Activated CD4-positive, CD25-positive, alpha-beta regulatory T cell treated with anti-CD3 and anti-CD28 coated beads, Interleukin-2, amount 50 U/mL, for 16 hours (primary cell): ENCODE measurements around the gene CYP2A7.
"Not testable (repeated sequence)": the region's sequence is repeated elsewhere in the genome, so short reads cannot be mapped to it uniquely, and the experiment has no call there.

Experiments used
- DNase-seq: peaks from one replicate; pipeline ENCODE4 v3.0.0-alpha.2; 2020; ENCODE audit warnings: low read depth, low spot score

The CYP2A7 gene

GRCh38 chr19:40842997-40843652 lies 38.9 kb downstream of the CYP2A7 start:
- DNase-seq, result not testable (repeated sequence)

- DNase-seq, result not testable (repeated sequence)
Observed at GRCh38 chr19:40842012-40842411, 40.0 kb downstream of the CYP2A7 start.

GRCh38 chr19:40838477-40838876 lies 43.6 kb downstream of the CYP2A7 start:
- not testable (repeated sequence) for DNase-seq

- DNase-seq, result no peak
Observed at GRCh38 chr19:40836754-40837429, 45.1 kb downstream of the CYP2A7 start.

- not testable (repeated sequence) for DNase-seq
Observed at GRCh38 chr19:40833728-40834533, 48.1 kb downstream of the CYP2A7 start.

GRCh38 chr19:40832431-40832790 lies 49.6 kb downstream of the CYP2A7 start:
- not testable (repeated sequence) for DNase-seq

- no peak for DNase-seq
Observed at GRCh38 chr19:40831502-40832430, 50.3 kb downstream of the CYP2A7 start.

- DNase-seq, result not testable (repeated sequence)
Observed at GRCh38 chr19:40830741-40831140, 51.3 kb downstream of the CYP2A7 start.

- DNase-seq, result no peak
Observed at GRCh38 chr19:40829205-40829604, 52.8 kb downstream of the CYP2A7 start.

GRCh38 chr19:40827386-40828247 lies 54.4 kb downstream of the CYP2A7 start:
- DNase-seq, result no peak

GRCh38 chr19:40826699-40827385 lies 55.2 kb downstream of the CYP2A7 start:
- not testable (repeated sequence) for DNase-seq

GRCh38 chr19:40826312-40826698 lies 55.7 kb downstream of the CYP2A7 start:
- DNase-seq, result not testable (repeated sequence)

- not testable (repeated sequence) for DNase-seq
Observed at GRCh38 chr19:40825460-40826095, 56.5 kb downstream of the CYP2A7 start.
